Fibroblast of lung (primary cell): ENCODE measurements around the gene NTMT1.

Experiments
- CTCF ChIP-seq, 2 donors: IDR thresholded peaks in 1 of 2; conservative IDR thresholded peaks in 1 of 2; 1 replicate in 1 of 2; 2 replicates in 1 of 2; pipeline ENCODE4 v1.5.1; 2011 to 2012; ENCODE audit warnings: low read length in 2 of 2, control low read depth in 1 of 2, inconsistent platforms in 1 of 2, low read depth in 1 of 2, mild to moderate bottlenecking in 1 of 2
- EZH2 ChIP-seq: IDR thresholded peaks from 2 replicates; pipeline ENCODE4 v1.5.1; 2012; ENCODE audit warnings: low read length, control low read depth, mild to moderate bottlenecking; ENCODE audit errors: missing control alignments

DNA sequence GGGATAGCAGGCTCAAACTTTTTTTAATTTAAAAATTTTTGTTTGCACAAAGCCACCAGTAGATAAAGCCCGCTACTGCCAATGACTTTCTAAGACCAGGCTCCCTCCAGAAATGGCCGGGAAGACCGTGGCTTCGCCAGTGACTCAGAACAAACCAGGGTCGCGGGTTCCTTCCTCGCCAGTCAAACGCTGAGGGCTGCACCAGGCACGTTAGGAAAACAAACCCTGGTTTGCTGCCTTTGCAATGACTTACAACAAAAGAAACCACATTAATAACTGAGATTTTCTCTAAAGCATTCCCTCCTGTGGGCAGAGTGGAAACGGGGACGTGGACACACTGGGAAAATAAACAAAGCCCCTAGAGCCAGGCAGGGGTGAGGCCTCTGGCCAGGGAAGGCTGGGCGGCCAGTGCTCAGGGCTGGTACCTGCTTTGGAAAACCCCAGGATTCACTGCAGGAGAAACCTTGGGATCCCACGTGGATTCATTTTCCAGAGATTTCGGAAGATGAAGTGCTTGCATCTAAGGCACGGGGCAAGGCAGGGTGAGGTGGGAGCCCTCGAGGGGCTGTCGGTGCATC, 43.3 kb downstream of the NTMT1 start:
- TF ChIP-seq CTCF (conservative IDR thresholded peaks at IDR 0.05 in 1 of 2, IDR thresholded peaks at IDR 0.05 in 1 of 2; ENCODE audit: low read depth in 1 of 2, low read length in 2 of 2) (no peak), EZH2 (no peak)
